Left lung (tissue), 14 donors: ENCODE measurements around the gene SUSD5. TPM values are rescaled to one million over a fixed set of nuclear protein-coding genes. Genes with fewer than 3 reads are reported as not detected.
A peak's percentile ranks its signal among the peaks of the same experiment; 100 is the strongest.

ENCODE experiments used
- ATAC-seq: fragments of 200-7000 bp; cut with Tn5 transposase; one replicate; pipeline ENCODE4 v1.9.1; 2020; ENCODE audit warnings: moderate library complexity
- DNase-seq, 4 donors: peaks; one replicate each; pipeline ENCODE4 v3.0.0-alpha.2; 2013 to 2020
- H3K27ac ChIP-seq, 2 donors: fragments of 200-600 bp; sonication (generic) in 1 of 2; one replicate each; pipeline versions ENCODE4 v1.5.0 to v1.8.0; 2020 to 2021
- H3K27me3 ChIP-seq, 2 donors: fragments of 200-600 bp; sonication (generic) in 1 of 2; one replicate each; pipeline versions ENCODE4 v1.5.0 to v1.8.0; 2020 to 2021
- H3K36me3 ChIP-seq, 2 donors: fragments of 200-600 bp; sonication (generic) in 1 of 2; one replicate each; pipeline versions ENCODE4 v1.5.0 to v1.8.0; 2020 to 2021
- H3K4me1 ChIP-seq, 2 donors: fragments of 200-600 bp; one replicate each; pipeline ENCODE4 v1.8.0; 2021
- H3K4me3 ChIP-seq, 2 donors: fragments of 200-600 bp; sonication (generic) in 1 of 2; one replicate each; pipeline versions ENCODE4 v1.5.0 to v1.8.0; 2020 to 2021; ENCODE audit warnings: mild to moderate bottlenecking in 1 of 2
- H3K9me3 ChIP-seq, 2 donors: fragments of 200-600 bp; sonication (generic) in 1 of 2; one replicate each; pipeline versions ENCODE4 v1.5.0 to v1.8.0; 2020 to 2021
- intact Hi-C, 2 donors: fragments of 100-400 bp; cut with DNase I; formaldehyde crosslinking; loops; one replicate each; pipeline versions ENCODE4 v1.11.2 to v1.14.2; 2022
- long read RNA-seq, 12 donors: library from polyadenylated mRNA in 2 of 12; unstranded in 2 of 12; transcript quantifications; one replicate each; pipeline ENCODE4 v2.0.0 and lab custom pipeline, GENCODE V29; 2019 to 2026
- polyA plus RNA-seq, 6 donors: library from polyadenylated mRNA; unstranded; fragments of 120-200 nt; gene quantifications; one replicate each; pipeline ENCODE4 v1.2.1, GENCODE V29; 2013; ENCODE audit not compliant: insufficient read length in 6 of 6
- total RNA-seq, 2 donors: library from RNA; stranded (reverse); fragmentation: NEBNext Ultra II Directional; extraction: Animal tissue kit (Norgen Biotek cat#: 25700); gene quantifications; one replicate each; pipeline ENCODE4 v1.2.1, GENCODE V29; 2021
- TF ChIP-seq, protein P1 (sequence below), 2 donors: fragments of 200-600 bp; sonication (generic) in 1 of 2; IDR thresholded peaks; one replicate each; pipeline versions ENCODE4 v1.5.0 to v1.8.0; 2021; ENCODE audit warnings: antibody characterized with exemption in 2 of 2
- donor health status: DM: no; HTN: yes; CAD: no.
- donor health status: DM: no; HTN: no; CAD: no.

SUSD5 gene
- total RNA-seq, result 1 to 10 TPM; 1.3 to 1.8 TPM
- polyA plus RNA-seq, result 1 to 10 TPM; 2.8 to 4.3 (median 3.4) TPM
- long read RNA-seq, donor 1, full-length matches to known transcripts, result 5 of 5 reads
- long read RNA-seq, donor 1, partial matches to known transcripts, result 0 of 5 reads
- long read RNA-seq, donor 1, other reads (novel, unspliced or antisense), result 0 of 5 reads
- long read RNA-seq, donor 2, full-length matches to known transcripts, result 3 of 3 reads
- long read RNA-seq, donor 2, partial matches to known transcripts, result 0 of 3 reads
- long read RNA-seq, donor 2, other reads (novel, unspliced or antisense), result 0 of 3 reads
- long read RNA-seq, donor 3, result 0 reads
- long read RNA-seq, donor 4, result 0 reads
- long read RNA-seq, donor 5, full-length matches to known transcripts, result 2 of 2 reads
- long read RNA-seq, donor 5, partial matches to known transcripts, result 0 of 2 reads
- long read RNA-seq, donor 5, other reads (novel, unspliced or antisense), result 0 of 2 reads
- long read RNA-seq, donor 6, result 0 reads
- long read RNA-seq, donor 7, result 0 reads
- long read RNA-seq, donor 8, result 0 reads
- long read RNA-seq, donor 9, partial matches to known transcripts, result 0 of 5 reads
- long read RNA-seq, donor 9, other reads (novel, unspliced or antisense), result 5 of 5 reads
- long read RNA-seq, donor 10, full-length matches to known transcripts, result 1 of 1 reads
- long read RNA-seq, donor 10, partial matches to known transcripts, result 0 of 1 reads
- long read RNA-seq, donor 10, other reads (novel, unspliced or antisense), result 0 of 1 reads
- long read RNA-seq, donor 11, full-length matches to known transcripts, result 2 of 2 reads
- long read RNA-seq, donor 11, partial matches to known transcripts, result 0 of 2 reads
- long read RNA-seq, donor 11, other reads (novel, unspliced or antisense), result 0 of 2 reads
- long read RNA-seq, donor 12, result 0 reads

DNA sequence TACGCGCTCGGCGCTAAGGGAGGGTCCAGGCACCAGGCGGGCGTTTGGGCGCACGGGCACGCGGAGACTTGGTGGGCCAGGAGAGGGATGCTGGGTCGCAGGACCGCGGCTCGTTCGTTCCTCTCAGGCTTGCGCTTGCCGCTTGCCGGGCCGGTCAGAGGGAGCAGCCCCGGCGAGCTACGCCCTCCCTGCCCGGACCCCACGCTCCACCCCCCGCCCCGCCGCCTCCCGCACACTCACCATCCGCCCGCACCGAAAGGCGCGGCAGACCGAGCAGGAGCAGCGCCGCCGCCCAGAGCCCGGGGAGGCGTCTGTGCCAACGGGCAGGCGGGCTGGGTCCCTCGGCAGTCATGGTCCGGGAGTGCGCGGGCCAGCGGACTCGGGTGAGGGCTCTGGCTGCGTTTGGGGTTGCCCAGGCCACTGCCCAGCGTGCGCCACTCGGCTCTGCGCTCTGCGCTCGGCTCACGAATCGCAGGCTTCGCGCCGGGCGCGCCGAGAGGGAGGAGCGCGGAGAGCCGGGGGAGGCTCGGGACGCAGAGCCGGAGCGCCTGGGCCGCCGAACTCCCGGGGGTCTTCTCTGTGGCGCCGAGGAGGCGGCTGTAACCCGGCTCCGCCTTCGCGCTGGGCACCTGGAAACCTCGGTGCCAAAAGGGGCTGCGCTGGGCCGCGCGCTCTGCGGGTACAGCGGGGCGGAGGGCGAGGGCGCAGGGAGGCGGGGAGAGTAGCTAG is at the start of gene SUSD5:
SUSD5 (minus strand) TSS at position 365 of the 729 bp plus-strand sequence; CDS start at position 352, 13 bp downstream.
- Histone ChIP-seq H3K36me3 (no peaks in the 10 kb centered on the region), H3K9me3 (no peaks in the 10 kb centered on the region), H3K4me1 (peaks cover 0 to 12% of the 10 kb centered on the region in 2 donors), H3K27me3 (peaks cover 45 to 71% of the 10 kb centered on the region in 2 donors), H3K4me3 (peak within 1 kb of the TSS; percentile 27 to 30), H3K27ac (no peak within 1 kb of the TSS)
- TF ChIP-seq, protein P1, sequence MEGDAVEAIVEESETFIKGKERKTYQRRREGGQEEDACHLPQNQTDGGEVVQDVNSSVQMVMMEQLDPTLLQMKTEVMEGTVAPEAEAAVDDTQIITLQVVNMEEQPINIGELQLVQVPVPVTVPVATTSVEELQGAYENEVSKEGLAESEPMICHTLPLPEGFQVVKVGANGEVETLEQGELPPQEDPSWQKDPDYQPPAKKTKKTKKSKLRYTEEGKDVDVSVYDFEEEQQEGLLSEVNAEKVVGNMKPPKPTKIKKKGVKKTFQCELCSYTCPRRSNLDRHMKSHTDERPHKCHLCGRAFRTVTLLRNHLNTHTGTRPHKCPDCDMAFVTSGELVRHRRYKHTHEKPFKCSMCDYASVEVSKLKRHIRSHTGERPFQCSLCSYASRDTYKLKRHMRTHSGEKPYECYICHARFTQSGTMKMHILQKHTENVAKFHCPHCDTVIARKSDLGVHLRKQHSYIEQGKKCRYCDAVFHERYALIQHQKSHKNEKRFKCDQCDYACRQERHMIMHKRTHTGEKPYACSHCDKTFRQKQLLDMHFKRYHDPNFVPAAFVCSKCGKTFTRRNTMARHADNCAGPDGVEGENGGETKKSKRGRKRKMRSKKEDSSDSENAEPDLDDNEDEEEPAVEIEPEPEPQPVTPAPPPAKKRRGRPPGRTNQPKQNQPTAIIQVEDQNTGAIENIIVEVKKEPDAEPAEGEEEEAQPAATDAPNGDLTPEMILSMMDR (IDR thresholded peaks at IDR 0.05), result no peak
- peak; percentile 89 for ATAC-seq
- intact Hi-C loops, result no loop called here
- DNase-seq, result peak in 3 of 4 donors; percentile 30 to 81 (median 35)

DNA sequence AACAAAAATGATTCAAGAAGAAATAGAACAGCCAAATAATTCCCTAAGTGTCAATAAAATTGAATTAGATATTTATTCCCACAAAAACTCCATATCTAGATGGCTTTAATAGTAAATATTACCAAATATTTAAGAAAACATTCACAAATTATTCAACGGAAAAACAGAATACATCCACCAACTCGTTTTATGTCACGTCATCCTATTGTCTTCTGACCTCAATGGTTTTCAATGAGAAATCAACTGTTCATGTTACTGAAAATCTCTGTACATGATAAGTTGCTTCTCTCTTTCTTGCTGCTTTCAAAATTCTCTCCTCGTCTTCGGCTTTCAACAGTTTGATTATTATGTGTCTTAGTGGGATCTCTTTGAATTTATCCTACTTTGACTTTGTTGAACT is 41.5 kb upstream of the SUSD5 start:
- no peak for ATAC-seq
- intact Hi-C loops, result no loop called here

DNA sequence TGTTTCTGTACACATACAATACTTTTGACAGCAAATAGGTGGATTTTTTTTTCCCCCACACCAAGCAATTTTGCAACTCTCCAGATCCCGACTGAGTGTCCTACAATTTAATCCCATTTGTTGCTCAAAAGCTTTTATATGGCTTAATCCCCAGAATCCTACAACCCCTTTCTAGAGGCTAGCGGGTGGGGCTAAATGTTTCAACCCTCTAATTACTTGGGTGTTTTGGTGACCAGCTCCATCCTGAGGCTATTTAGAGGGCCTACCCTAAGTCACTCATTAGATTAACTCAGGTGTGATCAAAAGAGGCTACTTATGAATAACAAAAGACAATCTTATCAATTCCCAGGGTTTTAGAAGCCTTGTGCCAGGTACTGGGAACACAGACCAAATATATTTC is 37.6 kb upstream of the SUSD5 start:
- no peaks in the 10 kb centered on the region for H3K36me3 ChIP-seq
- TF ChIP-seq, protein P1 (IDR thresholded peaks at IDR 0.05), result no peak
- DNase-seq, result no peak

More for the DNA sequence above, 41.5 kb upstream of the SUSD5 start:
- Histone ChIP-seq H3K4me1 (no peaks in the 10 kb centered on the region), H3K27ac (no peak overlapping the region), H3K4me3 (no peak overlapping the region), H3K36me3 (no peaks in the 10 kb centered on the region), H3K27me3 (no peaks in the 10 kb centered on the region), H3K9me3 (peaks cover 0 to 2% of the 10 kb centered on the region in 2 donors)
- no peak for DNase-seq
- TF ChIP-seq, protein P1 (IDR thresholded peaks at IDR 0.05), result no peak

DNA sequence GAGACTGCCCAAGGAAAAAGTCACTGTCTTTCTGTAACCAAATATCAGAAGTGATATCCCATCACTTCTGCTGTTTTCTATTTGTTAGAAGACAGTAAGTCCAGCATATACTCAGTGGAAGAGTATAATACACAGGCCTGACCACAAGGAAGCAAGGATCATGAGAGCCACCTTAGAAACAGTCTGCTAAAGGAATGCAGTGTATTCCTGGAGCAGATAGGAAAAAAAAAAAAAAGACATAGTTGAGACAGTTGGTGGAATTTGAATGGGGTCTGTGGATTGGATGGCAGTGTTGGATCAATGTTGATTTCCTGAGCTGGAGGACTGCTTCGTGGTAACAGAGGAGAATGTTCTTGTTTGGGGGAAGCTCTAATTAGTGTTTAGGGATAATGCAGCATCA is 32.1 kb upstream of the SUSD5 start:
- intact Hi-C loops, result no loop called here
- ATAC-seq (no peak), DNase-seq (no peak)
- Histone ChIP-seq H3K27ac (no peak overlapping the region), H3K27me3 (no peaks in the 10 kb centered on the region), H3K4me3 (no peak overlapping the region), H3K4me1 (no peaks in the 10 kb centered on the region), H3K36me3 (no peaks in the 10 kb centered on the region), H3K9me3 (no peaks in the 10 kb centered on the region)
- TF ChIP-seq, protein P1 (IDR thresholded peaks at IDR 0.05), result no peak

More for the DNA sequence above, 37.6 kb upstream of the SUSD5 start:
- Histone ChIP-seq H3K4me1 (no peaks in the 10 kb centered on the region), H3K4me3 (no peak overlapping the region), H3K9me3 (peaks cover 0 to 2% of the 10 kb centered on the region in 2 donors), H3K27ac (no peak overlapping the region), H3K27me3 (no peaks in the 10 kb centered on the region)
- ATAC-seq, result no peak
- intact Hi-C loops, result no loop called here
